Mesendoderm (in vitro differentiated cells): ENCODE data around the gene AIRE.

ENCODE experiments used
- DNase-seq: peaks from one replicate; pipeline ENCODE4 v3.0.0; 2013
- H2AK5ac ChIP-seq: 2 replicates; pipeline ENCODE4 v1.6.1; 2013; ENCODE audit warnings: low read length, inconsistent platforms
- H2BK120ac ChIP-seq: 2 replicates; pipeline ENCODE4 v1.6.1; 2013; ENCODE audit warnings: low read depth, mild to moderate bottlenecking, low read length, moderate library complexity, mixed read lengths
- H2BK15ac ChIP-seq: replicated peaks from 2 replicates; pipeline ENCODE4 v1.6.1; 2013; ENCODE audit warnings: low read depth, mild to moderate bottlenecking, moderate library complexity
- H2BK5ac ChIP-seq: 2 replicates; pipeline ENCODE4 v1.6.1; 2013; ENCODE audit warnings: low read length, inconsistent platforms
- H3K18ac ChIP-seq: 2 replicates; pipeline ENCODE4 v1.6.1; 2013; ENCODE audit warnings: mild to moderate bottlenecking, low read length, mixed read lengths
- H3K23ac ChIP-seq: one replicate; pipeline ENCODE4 v1.6.1; 2013; ENCODE audit warnings: low read length
- H3K27ac ChIP-seq: 2 replicates; pipeline ENCODE4 v1.5.1; 2013; ENCODE audit warnings: low read depth, mild to moderate bottlenecking, inconsistent platforms, low read length, moderate library complexity
- H3K27me3 ChIP-seq: 2 replicates; pipeline ENCODE4 v1.6.1; 2013; ENCODE audit warnings: low read length, control low read depth, mild to moderate bottlenecking, inconsistent platforms; ENCODE audit not compliant: insufficient read depth, poor library complexity
- H3K36me3 ChIP-seq: 2 replicates; pipeline ENCODE4 v1.6.1; 2013; ENCODE audit warnings: low read length, inconsistent platforms; ENCODE audit not compliant: control insufficient read depth, insufficient read depth
- H3K4ac ChIP-seq: one replicate; pipeline ENCODE4 v1.6.1; 2013; ENCODE audit warnings: low read depth, mild to moderate bottlenecking, low read length, moderate library complexity
- H3K4me1 ChIP-seq: 2 replicates; pipeline ENCODE4 v1.6.1; 2013; ENCODE audit warnings: low read depth, low read length, inconsistent platforms; ENCODE audit not compliant: control insufficient read depth
- H3K4me2 ChIP-seq: 2 replicates; pipeline ENCODE4 v1.6.1; 2013; ENCODE audit warnings: low read length
- H3K4me3 ChIP-seq: 2 replicates; pipeline ENCODE4 v1.5.1; 2013; ENCODE audit warnings: mild to moderate bottlenecking, low read length
- H3K56ac ChIP-seq: one replicate; pipeline ENCODE4 v1.6.1; 2013; ENCODE audit warnings: low read length
- H3K79me1 ChIP-seq: 2 replicates; pipeline ENCODE4 v1.6.1; 2013; ENCODE audit warnings: low read length, inconsistent platforms
- H3K79me2 ChIP-seq: 2 replicates; pipeline ENCODE4 v1.6.1; 2013; ENCODE audit warnings: mild to moderate bottlenecking, low read length; ENCODE audit not compliant: control insufficient read depth, insufficient read depth
- H3K9ac ChIP-seq: 2 replicates; pipeline ENCODE4 v1.6.1; 2013; ENCODE audit warnings: low read length, inconsistent platforms
- H4K5ac ChIP-seq: one replicate; pipeline ENCODE4 v1.6.1; 2013; ENCODE audit warnings: low read length
- H4K8ac ChIP-seq: one replicate; pipeline ENCODE4 v1.6.1; 2013; ENCODE audit warnings: low read depth, mild to moderate bottlenecking, control low read depth, low read length, moderate library complexity
- WGBS: extraction: QIAGEN DNeasy Blood & Tissue Kit; methylation state at CpG from one replicate; pipeline ENCODE4 v1.1.7; 2013; ENCODE audit warnings: low lambda C conversion rate, missing lambda C conversion rate; ENCODE audit not compliant: insufficient coverage; ENCODE audit errors: extremely low coverage; 5-methylcytosine and 5-hydroxymethylcytosine counted together

AIRE gene

GRCh38 chr21:44263221-44263760 lies 22.4 kb upstream of the AIRE start:
- H3K27ac ChIP-seq = peak overlapping the region; percentile 84
- no peaks in the 10 kb centered on the region for H3K27me3 ChIP-seq
- H3K18ac ChIP-seq = peak overlapping the region; percentile 94
- H3K79me2 ChIP-seq = no peaks in the 10 kb centered on the region
- H2AK5ac ChIP-seq = no peak overlapping the region
- H4K8ac ChIP-seq = no peak overlapping the region
- H3K4me1 ChIP-seq = peaks cover 3% of the 10 kb centered on the region
- peak overlapping the region; percentile 85 for H2BK5ac ChIP-seq
- H2BK15ac ChIP-seq = peak overlapping the region; percentile 41
- no peak overlapping the region for H3K4me2 ChIP-seq
- no peaks in the 10 kb centered on the region for H3K36me3 ChIP-seq
- H3K4ac ChIP-seq = peak overlapping the region; percentile 81
- H3K23ac ChIP-seq = peak overlapping the region; percentile 97
- peak; percentile 84 for DNase-seq
- no peaks in the 10 kb centered on the region for H3K79me1 ChIP-seq
- H3K9ac ChIP-seq = peak overlapping the region; percentile 58
- no peak overlapping the region for H4K5ac ChIP-seq
- WGBS = no CpG with 5 or more reads among the region's 18 CpGs
- no peak overlapping the region for H3K4me3 ChIP-seq
- peak overlapping the region; percentile 97 for H2BK120ac ChIP-seq
- peak overlapping the region; percentile 89 for H3K56ac ChIP-seq

DNA sequence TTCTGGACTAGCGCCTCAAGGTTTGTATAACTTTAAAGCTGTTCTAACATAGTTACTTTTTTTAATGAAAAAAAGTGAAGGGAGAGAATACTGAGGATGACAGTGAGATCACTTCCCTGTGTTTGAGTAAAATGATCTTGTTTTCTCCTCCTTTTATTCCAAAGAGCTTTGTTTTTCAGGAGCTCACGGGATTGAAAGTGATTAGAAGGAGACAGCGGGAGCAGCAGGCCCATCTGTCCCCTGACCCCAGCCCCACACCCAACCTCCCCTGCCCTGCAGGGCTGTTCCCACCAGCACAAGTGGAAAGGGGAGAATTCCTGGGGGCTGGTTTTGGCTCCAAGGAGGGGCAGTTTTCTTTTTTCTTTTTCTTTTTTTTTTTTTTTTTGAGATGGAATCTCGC lies 21.9 kb upstream of the AIRE start:
- Histone ChIP-seq H3K79me2 (no peaks in the 10 kb centered on the region), H2BK120ac (no peak overlapping the region), H2AK5ac (no peak overlapping the region), H3K56ac (peak overlapping the region; percentile 89), H2BK5ac (no peak overlapping the region), H4K5ac (no peak overlapping the region), H3K27ac (peak overlapping the region; percentile 84), H3K4me2 (no peak overlapping the region), H3K79me1 (no peaks in the 10 kb centered on the region), H3K18ac (peak overlapping the region; percentile 72), H3K9ac (no peak overlapping the region), H4K8ac (no peak overlapping the region), H3K36me3 (no peaks in the 10 kb centered on the region), H3K4ac (no peak overlapping the region), H3K4me3 (no peak overlapping the region), H2BK15ac (no peak overlapping the region), H3K4me1 (peaks cover 3% of the 10 kb centered on the region), H3K27me3 (no peaks in the 10 kb centered on the region), H3K23ac (no peak overlapping the region)
- peak; percentile 39 for DNase-seq
- no CpG with 5 or more reads among the region's 4 CpGs for WGBS

DNA sequence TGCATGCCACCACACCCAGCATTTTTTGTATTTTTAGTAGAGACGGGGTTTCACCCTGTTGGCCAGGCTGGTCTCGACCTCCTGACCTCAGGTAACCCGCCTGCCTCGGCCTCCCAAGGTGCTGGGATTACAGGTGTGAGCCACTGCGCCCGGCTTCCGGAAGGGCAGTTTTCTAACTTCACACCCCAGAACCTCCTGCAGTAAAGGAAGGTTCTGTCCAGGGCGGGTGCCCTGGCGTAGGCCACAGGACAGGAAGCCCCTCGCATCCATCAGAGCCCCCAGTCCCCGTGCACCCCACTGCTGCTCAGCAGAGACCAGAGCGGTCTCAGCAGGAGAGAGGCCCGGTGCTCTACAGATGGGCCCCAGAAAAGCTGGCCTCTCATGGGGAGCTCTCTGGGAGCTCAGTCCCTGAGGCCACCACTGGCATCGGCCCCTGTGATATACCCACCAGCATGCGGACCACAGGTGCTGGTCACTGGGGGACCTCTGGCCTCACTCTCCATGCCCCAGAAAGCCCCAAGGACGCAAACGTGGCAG lies 19.9 kb upstream of the AIRE start:
- Histone ChIP-seq H3K56ac (no peak overlapping the region), H2AK5ac (no peak overlapping the region), H3K23ac (no peak overlapping the region), H3K79me1 (no peaks in the 10 kb centered on the region), H3K4me1 (peaks cover 3% of the 10 kb centered on the region), H2BK5ac (no peak overlapping the region), H3K79me2 (no peaks in the 10 kb centered on the region), H2BK120ac (no peak overlapping the region), H2BK15ac (no peak overlapping the region), H3K27ac (no peak overlapping the region), H3K4me3 (no peak overlapping the region), H3K18ac (no peak overlapping the region), H3K36me3 (no peaks in the 10 kb centered on the region), H4K8ac (no peak overlapping the region), H3K27me3 (no peaks in the 10 kb centered on the region), H3K4me2 (no peak overlapping the region), H4K5ac (no peak overlapping the region), H3K9ac (no peak overlapping the region), H3K4ac (no peak overlapping the region)
- no peak for DNase-seq
- no CpG with 5 or more reads among the region's 17 CpGs for WGBS

GRCh38 chr21:44267655-44268142 lies 18.0 kb upstream of the AIRE start:
- Histone ChIP-seq H2BK15ac (no peak overlapping the region), H3K4me1 (peaks cover 3% of the 10 kb centered on the region), H3K18ac (no peak overlapping the region), H3K27ac (no peak overlapping the region), H2BK120ac (no peak overlapping the region), H2BK5ac (no peak overlapping the region), H3K36me3 (no peaks in the 10 kb centered on the region), H3K27me3 (no peaks in the 10 kb centered on the region), H3K4ac (no peak overlapping the region), H4K5ac (no peak overlapping the region), H3K56ac (no peak overlapping the region), H3K9ac (no peak overlapping the region), H3K4me3 (no peak overlapping the region), H3K23ac (no peak overlapping the region), H2AK5ac (no peak overlapping the region), H3K79me2 (no peaks in the 10 kb centered on the region), H3K4me2 (no peak overlapping the region), H3K79me1 (no peaks in the 10 kb centered on the region), H4K8ac (no peak overlapping the region)
- no CpG with 5 or more reads among the region's 19 CpGs for WGBS
- DNase-seq = no peak

- Histone ChIP-seq H2AK5ac (no peak overlapping the region), H2BK15ac (no peak overlapping the region), H3K23ac (no peak overlapping the region), H4K5ac (no peak overlapping the region), H3K79me1 (no peaks in the 10 kb centered on the region), H2BK5ac (no peak overlapping the region), H3K4me2 (no peak overlapping the region), H3K4me3 (no peak overlapping the region), H3K18ac (no peak overlapping the region), H3K27me3 (no peaks in the 10 kb centered on the region), H3K9ac (no peak overlapping the region), H3K4ac (no peak overlapping the region), H3K4me1 (no peaks in the 10 kb centered on the region), H3K56ac (no peak overlapping the region), H2BK120ac (no peak overlapping the region), H3K79me2 (no peaks in the 10 kb centered on the region), H3K36me3 (no peaks in the 10 kb centered on the region), H3K27ac (no peak overlapping the region), H4K8ac (no peak overlapping the region)
- no CpG with 5 or more reads among the region's 8 CpGs for WGBS
- DNase-seq = no peak
Observed at GRCh38 chr21:44269090-44269489, 16.6 kb upstream of the AIRE start.
